Calu3 (cell line): ENCODE measurements around the gene SEC31A. TPM values are rescaled to one million over a fixed set of nuclear protein-coding genes. Genes with fewer than 3 reads are reported as not detected.

Source experiments
- BruUV-seq: library from RNA; stranded (reverse); fragments of 400-500 nt; replicated peaks from 2 replicates; lab custom pipeline; 2021; lab: Mats Ljungman, UMichigan
- CTCF ChIA-PET: fragments of 300-600 bp; sonication (Branson Sonifier 250); formaldehyde crosslinking; loops from one replicate; lab custom pipeline; 2022; ENCODE audit warnings: antibody characterized with exemption; lab: Charles Lee
- DNase-seq: peaks from one replicate; pipeline ENCODE4 v3.0.0; 2022
- H3K27ac Mint-ChIP-seq: one replicate; pipeline ENCODE4 v1.8.0; 2022; ENCODE audit warnings: mixed read lengths; ENCODE audit not compliant: unreplicated experiment
- H3K27me3 Mint-ChIP-seq: one replicate; pipeline ENCODE4 v1.8.0; 2022; ENCODE audit warnings: mixed read lengths; ENCODE audit not compliant: unreplicated experiment
- H3K36me3 Mint-ChIP-seq: one replicate; pipeline ENCODE4 v1.8.0; 2022; ENCODE audit warnings: mild to moderate bottlenecking, moderate library complexity, mixed read lengths; ENCODE audit not compliant: insufficient read depth, unreplicated experiment
- H3K4me1 Mint-ChIP-seq: one replicate; pipeline ENCODE4 v1.8.0; 2022; ENCODE audit warnings: mild to moderate bottlenecking, low read depth, mixed read lengths; ENCODE audit not compliant: unreplicated experiment
- H3K4me3 Mint-ChIP-seq: one replicate; pipeline ENCODE4 v1.8.0; 2022; ENCODE audit warnings: mild to moderate bottlenecking, low read depth, moderate library complexity, mixed read lengths; ENCODE audit not compliant: unreplicated experiment
- H3K9me3 Mint-ChIP-seq: one replicate; pipeline ENCODE4 v1.8.0; 2022; ENCODE audit warnings: low read depth, mixed read lengths; ENCODE audit not compliant: unreplicated experiment
- CTCF ChIP-seq: fragments of 200-600 bp; IDR thresholded peaks from one replicate; pipeline ENCODE4 v1.8.0; 2022; ENCODE audit warnings: antibody characterized with exemption; ENCODE audit not compliant: unreplicated experiment
- intact Hi-C: fragments of 100-400 bp; cut with micrococcal nuclease; formaldehyde crosslinking; loops from one replicate; pipeline ENCODE4 v1.10.0; 2022; ENCODE audit not compliant: unreplicated experiment
- total RNA-seq: library from RNA; stranded (reverse); gene quantifications from 2 replicates; pipeline ENCODE4 v1.2.3, GENCODE V29; 2022

The SEC31A gene
- total RNA-seq, 1 experiment from 2014 or later = 108 TPM

GRCh38 chr4:82770607-82771006, 120.3 kb downstream of the SEC31A start:
- Mint-ChIP-seq H3K4me3 (no peak overlapping the region), H3K9me3 (peaks cover 7% of the 10 kb centered on the region), H3K27me3 (no peaks in the 10 kb centered on the region), H3K4me1 (no peaks in the 10 kb centered on the region), H3K36me3 (no peaks in the 10 kb centered on the region), H3K27ac (no peak overlapping the region)
- intact Hi-C loops = no loop called here
- BruUV-seq = no TSS peak
- CTCF ChIA-PET = no interaction called here
- TF ChIP-seq CTCF = no peak
- no peak for DNase-seq

Other genes starting within 250 kb of the SEC31A start
- gene SCD5, start 92.4 kb downstream of the SEC31A start, total RNA-seq = 13.9 and 16.3 TPM in 2 replicates
- gene THAP9, start 9.6 kb upstream of the SEC31A start, total RNA-seq = 4.7 and 7.2 TPM in 2 replicates
- 16.3 and 16.4 TPM in 2 replicates for gene LIN54, start 119.7 kb upstream of the SEC31A start, total RNA-seq
- 21.0 and 21.7 TPM in 2 replicates for gene COPS4, start 144.0 kb upstream of the SEC31A start, total RNA-seq
- 6.3 and 12.6 TPM in 2 replicates for gene PLAC8, start 223.6 kb upstream of the SEC31A start, total RNA-seq